Liver (tissue), 9 donors: ENCODE data around the gene SPPL2C. TPM values are rescaled to one million over a fixed set of nuclear protein-coding genes. Genes with fewer than 3 reads are reported as not detected.

ENCODE experiments used
- DNase-seq: peaks from one replicate; pipeline ENCODE4 v3.0.0-alpha.2; 2017; ENCODE audit warnings: low spot score
- H3K27ac ChIP-seq, 2 donors: one replicate each; pipeline ENCODE4 v1.7.0; 2013; ENCODE audit warnings: inconsistent platforms in 2 of 2, low read length in 2 of 2, control low read depth in 1 of 2, low read depth in 1 of 2, mild to moderate bottlenecking in 1 of 2
- H3K27me3 ChIP-seq, 4 donors: one replicate each; pipeline versions ENCODE4 v1.6.1 to v1.7.0; 2013; ENCODE audit warnings: low read length in 3 of 4, inconsistent platforms in 1 of 4, mild to moderate bottlenecking in 1 of 4, moderate library complexity in 1 of 4; ENCODE audit not compliant: control insufficient read depth in 4 of 4, insufficient read depth in 4 of 4
- H3K36me3 ChIP-seq, 4 donors: one replicate each; pipeline versions ENCODE4 v1.6.1 to v1.7.0; 2013; ENCODE audit warnings: low read length in 3 of 4, mild to moderate bottlenecking in 3 of 4, low read depth in 1 of 4, moderate library complexity in 1 of 4; ENCODE audit not compliant: control insufficient read depth in 4 of 4, insufficient read depth in 3 of 4
- H3K4me1 ChIP-seq, 4 donors: one replicate each; pipeline versions ENCODE4 v1.6.1 to v1.7.0; 2013; ENCODE audit warnings: low read length in 3 of 4, mild to moderate bottlenecking in 3 of 4, moderate library complexity in 1 of 4; ENCODE audit not compliant: control insufficient read depth in 4 of 4, insufficient read depth in 4 of 4
- H3K4me3 ChIP-seq, 3 donors: one replicate each; pipeline versions ENCODE4 v1.6.1 to v1.7.0; 2013; ENCODE audit warnings: low read length in 3 of 3, control low read depth in 1 of 3, low read depth in 1 of 3, mild to moderate bottlenecking in 1 of 3
- H3K9ac ChIP-seq, 2 donors: one replicate each; pipeline ENCODE4 v1.7.0; 2013; ENCODE audit warnings: low read length in 2 of 2, mild to moderate bottlenecking in 2 of 2, moderate library complexity in 2 of 2, control low read depth in 1 of 2, low read depth in 1 of 2
- H3K9me3 ChIP-seq, 4 donors: one replicate each; pipeline versions ENCODE4 v1.6.1 to v1.7.0; 2013; ENCODE audit warnings: low read length in 3 of 4; ENCODE audit not compliant: control insufficient read depth in 4 of 4
- EGR1 ChIP-seq, 2 donors: IDR thresholded peaks; 2 replicates each; pipeline ENCODE4 v1.6.1; 2016 to 2018; ENCODE audit warnings: antibody characterized with exemption in 2 of 2, low read depth in 2 of 2
- FOXA1 ChIP-seq: IDR thresholded peaks from 2 replicates; pipeline ENCODE4 v1.6.1; 2016; ENCODE audit warnings: antibody characterized with exemption
- FOXA2 ChIP-seq: IDR thresholded peaks from 2 replicates; pipeline ENCODE4 v1.6.1; 2016; ENCODE audit warnings: antibody characterized with exemption
- GABPA ChIP-seq, 2 donors: IDR thresholded peaks in 1 of 2; conservative IDR thresholded peaks in 1 of 2; 2 replicates each; pipeline ENCODE4 v1.6.1; 2016; ENCODE audit warnings: antibody characterized with exemption in 2 of 2, mild to moderate bottlenecking in 1 of 2, moderate library complexity in 1 of 2
- HNF4A ChIP-seq, 2 donors: conservative IDR thresholded peaks; 2 replicates each; pipeline ENCODE4 v1.6.1; 2016; ENCODE audit warnings: antibody characterized with exemption in 2 of 2, mild to moderate bottlenecking in 2 of 2
- JUND ChIP-seq, 2 donors: IDR thresholded peaks; 2 replicates each; pipeline ENCODE4 v1.6.1; 2016; ENCODE audit warnings: antibody characterized with exemption in 2 of 2
- NR2F2 ChIP-seq: IDR thresholded peaks from 2 replicates; pipeline ENCODE4 v1.6.1; 2016; ENCODE audit warnings: antibody characterized with exemption
- RAD21 ChIP-seq, 2 donors: IDR thresholded peaks; 2 replicates each; pipeline ENCODE4 v1.6.1; 2016; ENCODE audit warnings: antibody characterized with exemption in 2 of 2, mild to moderate bottlenecking in 2 of 2
- REST ChIP-seq: IDR thresholded peaks from 2 replicates; pipeline ENCODE4 v1.6.1; 2016; ENCODE audit warnings: antibody characterized with exemption, mild to moderate bottlenecking
- RXRA ChIP-seq, 2 donors: IDR thresholded peaks; 2 replicates each; pipeline ENCODE4 v1.6.1; 2017 to 2018; ENCODE audit warnings: antibody characterized with exemption in 2 of 2, mild to moderate bottlenecking in 1 of 2
- TAF1 ChIP-seq: conservative IDR thresholded peaks from 2 replicates; pipeline ENCODE4 v1.6.1; 2016; ENCODE audit warnings: antibody characterized with exemption, mild to moderate bottlenecking
- YY1 ChIP-seq: IDR thresholded peaks from 2 replicates; pipeline ENCODE4 v1.6.1; 2016; ENCODE audit warnings: antibody characterized with exemption, mild to moderate bottlenecking
- WGBS: extraction: QIAGEN DNeasy Blood & Tissue Kit; methylation state at CpG from one replicate; pipeline ENCODE4 v1.1.7; 2013; 5-methylcytosine and 5-hydroxymethylcytosine counted together
- polyA plus RNA-seq, 2 donors: library from polyadenylated mRNA; stranded (reverse) in 1 of 2; unstranded in 1 of 2; fragments of 200-250 nt in 1 of 2; fragments of >200 nt in 1 of 2; fragmentation: Nextera tagmentation in 1 of 2; extraction: Ambion mirVana in 1 of 2; gene quantifications; one replicate each; pipeline versions ENCODE4 v1.2.1 to v1.2.3, GENCODE V29; 2013 to 2015
- total RNA-seq, 2 donors: library from RNA; depleted of rRNA; stranded (reverse); fragments of >200 nt; gene quantifications; one replicate each; pipeline ENCODE4 v1.2.3, GENCODE V29; 2014
- TF ChIP-seq, protein P1 (sequence below): fragments of 150-350 bp; IDR thresholded peaks from 2 replicates; pipeline ENCODE4 v1.5.1; 2017; ENCODE audit warnings: improper control_type of control experiment, low read depth, low read length; ENCODE audit not compliant: missing input control
- TF ChIP-seq, protein P2 (sequence below): IDR thresholded peaks from 2 replicates; pipeline ENCODE4 v1.6.1; 2016; ENCODE audit warnings: antibody characterized with exemption
- TF ChIP-seq, protein P3 (sequence below): IDR thresholded peaks from 2 replicates; pipeline ENCODE4 v1.6.1; 2016; ENCODE audit warnings: antibody characterized with exemption
- donor health status: healthy.
- donor health status: healthy.
- donor health status: healthy.
- donor health status: healthy.
- donor health status: healthy.

SPPL2C gene
- total and polyA plus RNA-seq, 4 donors = not detected

DNA sequence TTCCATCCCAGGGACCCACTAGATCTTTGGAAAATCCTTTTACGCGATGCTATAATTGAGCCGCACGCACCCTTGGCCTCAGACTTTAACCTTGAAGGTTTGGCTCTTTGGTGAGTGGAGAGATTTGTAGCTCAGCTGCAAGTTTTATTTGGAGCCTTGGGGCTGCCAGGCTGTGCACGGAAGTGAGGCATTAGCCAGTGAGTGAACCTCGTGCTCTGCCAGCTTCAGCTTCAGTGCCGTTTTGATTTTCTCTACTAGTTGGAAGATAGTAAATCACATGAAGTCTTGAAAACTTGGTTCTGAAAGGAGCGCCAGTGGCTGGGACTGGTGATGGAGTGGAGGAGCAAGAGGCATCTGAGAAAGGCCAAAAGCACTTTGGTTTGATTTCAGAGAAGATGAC lies 43.3 kb upstream of the SPPL2C start:
- no peaks in the 10 kb centered on the region for H3K4me1 ChIP-seq
- WGBS = 79% methylated on average over 8 of the region's 8 CpGs
- H3K9ac ChIP-seq = no peak overlapping the region
- H3K9me3 ChIP-seq = no peaks in the 10 kb centered on the region
- no peak overlapping the region for H3K4me3 ChIP-seq
- no peak for DNase-seq
- no peak for TF ChIP-seq RAD21 (IDR thresholded peaks at IDR 0.05)
- H3K27me3 ChIP-seq = peaks cover 0 to 4% (median 2%) of the 10 kb centered on the region in 4 donors
- H3K36me3 ChIP-seq = no peaks in the 10 kb centered on the region
- no peak overlapping the region for H3K27ac ChIP-seq

DNA sequence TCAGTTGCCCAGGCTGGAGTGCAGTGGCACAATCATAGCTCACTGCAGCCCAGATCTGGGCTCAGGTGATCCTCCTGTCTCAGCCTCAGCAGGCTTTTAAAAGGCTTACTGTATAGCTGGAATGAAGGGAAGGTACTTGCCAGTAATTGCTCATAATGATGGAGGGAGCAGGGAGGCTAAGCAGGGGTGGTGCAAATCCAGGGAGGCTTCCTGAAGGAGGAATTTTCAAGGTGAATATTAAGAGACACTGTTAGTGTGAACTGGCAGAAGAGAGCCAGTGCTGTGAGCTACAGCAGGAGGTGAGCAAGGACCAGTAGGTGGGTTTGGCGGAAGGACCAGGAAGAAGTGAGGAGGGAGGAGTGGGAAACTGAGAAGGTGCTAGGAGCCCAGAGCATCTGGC lies 35.8 kb upstream of the SPPL2C start:
- Histone ChIP-seq H3K27me3 (peaks cover 0 to 4% (median 0%) of the 10 kb centered on the region in 4 donors), H3K9me3 (no peaks in the 10 kb centered on the region), H3K27ac (no peak overlapping the region), H3K9ac (no peak overlapping the region), H3K36me3 (no peaks in the 10 kb centered on the region), H3K4me3 (no peak overlapping the region), H3K4me1 (no peaks in the 10 kb centered on the region)
- 98% methylated on average over 1 of the region's 1 CpG for WGBS
- DNase-seq = no peak
- TF ChIP-seq, protein P1, sequence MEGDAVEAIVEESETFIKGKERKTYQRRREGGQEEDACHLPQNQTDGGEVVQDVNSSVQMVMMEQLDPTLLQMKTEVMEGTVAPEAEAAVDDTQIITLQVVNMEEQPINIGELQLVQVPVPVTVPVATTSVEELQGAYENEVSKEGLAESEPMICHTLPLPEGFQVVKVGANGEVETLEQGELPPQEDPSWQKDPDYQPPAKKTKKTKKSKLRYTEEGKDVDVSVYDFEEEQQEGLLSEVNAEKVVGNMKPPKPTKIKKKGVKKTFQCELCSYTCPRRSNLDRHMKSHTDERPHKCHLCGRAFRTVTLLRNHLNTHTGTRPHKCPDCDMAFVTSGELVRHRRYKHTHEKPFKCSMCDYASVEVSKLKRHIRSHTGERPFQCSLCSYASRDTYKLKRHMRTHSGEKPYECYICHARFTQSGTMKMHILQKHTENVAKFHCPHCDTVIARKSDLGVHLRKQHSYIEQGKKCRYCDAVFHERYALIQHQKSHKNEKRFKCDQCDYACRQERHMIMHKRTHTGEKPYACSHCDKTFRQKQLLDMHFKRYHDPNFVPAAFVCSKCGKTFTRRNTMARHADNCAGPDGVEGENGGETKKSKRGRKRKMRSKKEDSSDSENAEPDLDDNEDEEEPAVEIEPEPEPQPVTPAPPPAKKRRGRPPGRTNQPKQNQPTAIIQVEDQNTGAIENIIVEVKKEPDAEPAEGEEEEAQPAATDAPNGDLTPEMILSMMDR = no peak
- TF ChIP-seq HNF4A (conservative IDR thresholded peaks at IDR 0.05) (no peak), EGR1 (IDR thresholded peaks at IDR 0.05; ENCODE audit: low read depth in 2 of 2) (no peak), RAD21 (IDR thresholded peaks at IDR 0.05) (no peak), FOXA1 (no peak), RXRA (IDR thresholded peaks at IDR 0.05) (no peak), REST (no peak), GABPA (IDR thresholded peaks at IDR 0.05 in 1 of 2, conservative IDR thresholded peaks at IDR 0.05 in 1 of 2) (no peak), JUND (IDR thresholded peaks at IDR 0.05) (no peak), NR2F2 (no peak), YY1 (no peak), TAF1 (no peak), FOXA2 (no peak)
- TF ChIP-seq, protein P2, sequence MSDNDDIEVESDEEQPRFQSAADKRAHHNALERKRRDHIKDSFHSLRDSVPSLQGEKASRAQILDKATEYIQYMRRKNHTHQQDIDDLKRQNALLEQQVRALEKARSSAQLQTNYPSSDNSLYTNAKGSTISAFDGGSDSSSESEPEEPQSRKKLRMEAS = no peak
- TF ChIP-seq, protein P3, sequence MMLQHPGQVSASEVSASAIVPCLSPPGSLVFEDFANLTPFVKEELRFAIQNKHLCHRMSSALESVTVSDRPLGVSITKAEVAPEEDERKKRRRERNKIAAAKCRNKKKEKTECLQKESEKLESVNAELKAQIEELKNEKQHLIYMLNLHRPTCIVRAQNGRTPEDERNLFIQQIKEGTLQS = no peak
